Measurements from ENCODE around the gene OR1D5. TPM values are rescaled to one million over a fixed set of nuclear protein-coding genes. Genes with fewer than 3 reads are reported as not detected.

The OR1D5 gene
- polyA plus RNA-seq, 1 of the 3 experiments (the other 2 are of a cell fraction), result not detected

- Histone ChIP-seq H3K9ac (peak overlapping the region; percentile 21; the same call in 1 of the 2 replicates), H2AFZ (ENCODE audit: low read depth) (no peak overlapping the region), H3K36me3 (replicated peaks in 1 of 2; ENCODE audit: control insufficient read depth in 1 of 2, insufficient read depth in 2 of 2, low read length in 1 of 2) (peaks cover 0 to 15% of the 10 kb centered on the region in 2 experiments), H3K79me2 (ENCODE audit: insufficient read depth) (no peaks in the 10 kb centered on the region), H3K27me3 (ENCODE audit: insufficient read depth) (no peaks in the 10 kb centered on the region), H3K4me1 (ENCODE audit: control insufficient read depth in 1 of 2, insufficient read depth in 2 of 2, low read depth in 1 of 2, low read length in 1 of 2) (peaks cover 0 to 3% of the 10 kb centered on the region in 2 experiments; a peak in 1 of 4 replicates), H3K4me3 (ENCODE audit: low read depth in 2 of 2, low read length in 1 of 2) (no peak overlapping the region), H3F3A (replicated peaks; ENCODE audit: insufficient read depth) (peaks cover 3% of the 10 kb centered on the region), H3K4me2 (no peak overlapping the region), H4K20me1 (ENCODE audit: insufficient read depth) (no peaks in the 10 kb centered on the region), H3K9me2 (no peaks in the 10 kb centered on the region), H3K27ac (ENCODE audit: low read depth in 2 of 2, low read length in 1 of 2) (peak overlapping the region in 1 of 2 experiments; percentile 59; a peak in 3 of 4 replicates), H3K9me3 (no peaks in the 10 kb centered on the region)
- ChIA-PET CTCF (interaction anchor here (0.8 to 15.8 kb wide), 3 partner anchors 85 to 187 kb away, joined by 3 to 238 read pairs (median 9); no protein-coding TSS in a partner anchor), POLR2A (no interaction called here)
- WGBS (ENCODE audit: low lambda C conversion rate), result 47% methylated on average over 7 of the region's 7 CpGs
- no peak for DNase-seq
- TF ChIP-seq EP300 (IDR thresholded peaks at IDR 0.05; ENCODE audit: borderline replicate concordance in 1 of 2, low read depth in 1 of 2, low read length in 1 of 2), result no peak
- TF ChIP-seq TEAD4 (IDR thresholded peaks at IDR 0.05; ENCODE audit: borderline replicate concordance, insufficient read depth), result no peak
- no peak for TF ChIP-seq MXI1 (IDR thresholded peaks at IDR 0.05; ENCODE audit: low read depth, low read length)
- no peak for TF ChIP-seq IRF3 (IDR thresholded peaks at IDR 0.05; ENCODE audit: low read depth, low read length)
- no peak for TF ChIP-seq RFX5 (IDR thresholded peaks at IDR 0.05; ENCODE audit: low read length)
- TF ChIP-seq MEF2A (IDR thresholded peaks at IDR 0.05; ENCODE audit: borderline replicate concordance, low read depth), result no peak
- TF ChIP-seq MAX (IDR thresholded peaks at IDR 0.05; ENCODE audit: low read depth), result no peak
- no peak for TF ChIP-seq NRF1 (IDR thresholded peaks at IDR 0.05; ENCODE audit: low read depth, low read length)
- TF ChIP-seq FOXM1 (IDR thresholded peaks at IDR 0.05; ENCODE audit: low read depth), result no peak
- no peak for TF ChIP-seq POLR2AphosphoS5 (IDR thresholded peaks at IDR 0.05; ENCODE audit: low read depth, low read length)
These were observed 47.5 kb downstream of the OR1D5 start for GRCh38 chr17:3015890-3016289.

- H3K9me2 ChIP-seq, result no peaks in the 10 kb centered on the region
- H3K4me1 ChIP-seq (ENCODE audit: control insufficient read depth in 1 of 2, insufficient read depth in 2 of 2, low read depth in 1 of 2, low read length in 1 of 2), result peaks cover 0 to 3% of the 10 kb centered on the region in 2 experiments; a peak in 1 of 4 replicates
- H3K9ac ChIP-seq, result no peak overlapping the region
- POLR2A ChIA-PET, result interaction anchor here (0.5 to 0.7 kb wide), 2 partner anchors 108 to 158 kb away, joined by 3 read pairs; no protein-coding TSS in a partner anchor
- no peak overlapping the region for H2AFZ ChIP-seq (ENCODE audit: low read depth)
- no peaks in the 10 kb centered on the region for H3K27me3 ChIP-seq (ENCODE audit: insufficient read depth)
- H4K20me1 ChIP-seq (ENCODE audit: insufficient read depth), result no peaks in the 10 kb centered on the region
- H3K79me2 ChIP-seq (ENCODE audit: insufficient read depth), result no peaks in the 10 kb centered on the region
- H3K4me3 ChIP-seq (ENCODE audit: low read depth in 2 of 2, low read length in 1 of 2), result no peak overlapping the region
- H3F3A ChIP-seq (replicated peaks; ENCODE audit: insufficient read depth), result peaks cover 3% of the 10 kb centered on the region
- peak overlapping the region in 1 of 2 experiments; percentile 53; a peak in 1 of 4 replicates for H3K27ac ChIP-seq (ENCODE audit: low read depth in 2 of 2, low read length in 1 of 2)
- peaks cover 0 to 3% of the 10 kb centered on the region in 2 experiments for H3K36me3 ChIP-seq (replicated peaks in 1 of 2; ENCODE audit: control insufficient read depth in 1 of 2, insufficient read depth in 2 of 2, low read length in 1 of 2)
- WGBS (ENCODE audit: low lambda C conversion rate), result 75% methylated on average over 16 of the region's 21 CpGs
- DNase-seq, result peak; percentile 84
- H3K4me2 ChIP-seq, result no peak overlapping the region
- no peak for TF ChIP-seq JUND (IDR thresholded peaks at IDR 0.05)
- TF ChIP-seq RAD21 (IDR thresholded peaks at IDR 0.05; ENCODE audit: low read length), result peak; percentile 86
- TF ChIP-seq SMC3 (IDR thresholded peaks at IDR 0.05; ENCODE audit: low read depth, low read length), result peak; percentile 89
- no peak for TF ChIP-seq NFIC (IDR thresholded peaks at IDR 0.05; ENCODE audit: borderline replicate concordance)
- TF ChIP-seq CTCF (IDR thresholded peaks at IDR 0.05), result peak; percentile 69
- no peak for TF ChIP-seq POLR2AphosphoS5 (IDR thresholded peaks at IDR 0.05; ENCODE audit: low read depth, low read length)
- no peaks in the 10 kb centered on the region for H3K9me3 ChIP-seq
- CTCF ChIA-PET, result interaction anchor here (0.6 to 15.8 kb wide), 47 partner anchors 9 to 635 kb away, joined by 3 to 238 read pairs (median 5); no protein-coding TSS in a partner anchor
These were observed 50.4 kb downstream of the OR1D5 start for GRCh38 chr17:3012926-3013581.

Data from SK-N-SH (cell line).